K562 (cell line): ENCODE results near the gene SHISA4. TPM values are rescaled to one million over a fixed set of nuclear protein-coding genes. Genes with fewer than 3 reads are reported as not detected.

Experiments
- ASH1L ChIP-seq: fragments of 450-650 bp; IDR thresholded peaks from 2 replicates; pipeline ENCODE4 v1.6.1; 2018; ENCODE audit warnings: borderline replicate concordance, mild to moderate bottlenecking, low read depth; ENCODE audit not compliant: partially characterized antibody
- CHD2 ChIP-seq: IDR thresholded peaks from 2 replicates; pipeline ENCODE4 v1.6.1; 2011; ENCODE audit warnings: low read depth, low read length
- HDAC3 ChIP-seq: fragments of 450-650 bp; IDR thresholded peaks from 2 replicates; pipeline ENCODE4 v1.6.1; 2018; ENCODE audit warnings: borderline replicate concordance, mild to moderate bottlenecking, moderate library complexity; ENCODE audit not compliant: partially characterized antibody
- HSF4 ChIP-seq: fragments of 250-450 bp; sonication (Bioruptor Pico); IDR thresholded peaks from 2 replicates; pipeline ENCODE4 v2.1.2; 2022; ENCODE audit warnings: mild to moderate bottlenecking, moderate library complexity, borderline replicate concordance
- MXI1 ChIP-seq: IDR thresholded peaks from 2 replicates; pipeline ENCODE4 v1.6.1; 2011; ENCODE audit warnings: low read depth, mild to moderate bottlenecking, improper control_type of control experiment, low read length
- NBN ChIP-seq: fragments of 450-650 bp; IDR thresholded peaks from 2 replicates; pipeline ENCODE4 v1.6.1; 2016; ENCODE audit warnings: low read depth, mild to moderate bottlenecking
- NR2C1 ChIP-seq, 2 experiments: fragments of 450-650 bp; IDR thresholded peaks; 2 replicates each; pipeline ENCODE4 v1.6.1; 2017; ENCODE audit warnings: mild to moderate bottlenecking in 2 of 2, antibody characterized with exemption in 1 of 2, inconsistent platforms in 1 of 2, missing compliant biosample characterization in 1 of 2, missing genetic modification characterization in 1 of 2
- RCOR1 ChIP-seq, 2 experiments: IDR thresholded peaks; 2 replicates each; pipeline ENCODE4 v1.6.1; 2012; ENCODE audit warnings: low read depth in 2 of 2, low read length in 2 of 2, borderline replicate concordance in 1 of 2, improper control_type of control experiment in 1 of 2
- SIRT6 ChIP-seq: IDR thresholded peaks from one replicate; pipeline ENCODE4 v1.6.1; 2012; ENCODE audit warnings: low read depth, mild to moderate bottlenecking, control low read depth, inconsistent platforms, low read length, moderate library complexity
- SRSF9 ChIP-seq: fragments of 200-400 bp; formaldehyde crosslinking; IDR thresholded peaks from 2 replicates; pipeline ENCODE4 v1.6.1; 2017; ENCODE audit warnings: low read depth, low read length, borderline replicate concordance
- TAF1 ChIP-seq: IDR thresholded peaks from 2 replicates; pipeline ENCODE4 v1.6.1; 2011; ENCODE audit warnings: mild to moderate bottlenecking, low read length, moderate library complexity; ENCODE audit not compliant: insufficient read depth, control insufficient read depth, severe bottlenecking; ENCODE audit errors: extremely low read depth
- ZNF133 ChIP-seq: fragments of 250-450 bp; sonication (Bioruptor Pico); IDR thresholded peaks from 2 replicates; pipeline ENCODE4 v1.4.0; 2020; ENCODE audit warnings: mild to moderate bottlenecking
- ZNF354B ChIP-seq: fragments of 250-450 bp; sonication (Bioruptor Pico); IDR thresholded peaks from 2 replicates; pipeline ENCODE4 v1.4.0; 2020
- ZNF717 ChIP-seq: fragments of 250-450 bp; sonication (Bioruptor Pico); IDR thresholded peaks from 2 replicates; pipeline ENCODE4 v1.5.0; 2021
- polyA plus RNA-seq, 8 experiments: library from polyadenylated mRNA; depleted of rRNA in 4 of 8; stranded (reverse) in 5 of 8; unstranded in 3 of 8; fragments of >200 nt; fragmentation: Nextera tagmentation in 2 of 8; fragmentation: Illumina TruSeq in 1 of 8; extraction: Ambion mirVana in 2 of 8; extraction: Trizol in 1 of 8; gene quantifications; 2 replicates each; pipeline versions ENCODE4 v1.2.1 to v1.2.3, GENCODE V29; 2011 to 2014; ENCODE audit warnings: inconsistent platforms in 1 of 8, missing spikeins in 1 of 8
- total RNA-seq, 7 experiments: library from RNA; depleted of rRNA in 6 of 7; stranded (reverse); fragments of >200 nt in 6 of 7; fragmentation: Illumina TruSeq in 2 of 7; extraction: Trizol in 2 of 7; gene quantifications; 2 replicates each; pipeline versions ENCODE4 v1.2.1 to v1.2.3, GENCODE V29; 2011 to 2021; ENCODE audit warnings: low replicate concordance in 1 of 7
- TF ChIP-seq, protein P1 (sequence below): fragments of 450-650 bp; formaldehyde crosslinking; IDR thresholded peaks from 2 replicates; pipeline ENCODE4 v1.4.0; 2020; ENCODE audit warnings: mild to moderate bottlenecking, moderate library complexity
- TF ChIP-seq, protein P2 (sequence below): fragments of 250-450 bp; sonication (Bioruptor Pico); IDR thresholded peaks from 2 replicates; pipeline ENCODE4 v1.8.0; 2022; ENCODE audit warnings: inconsistent platforms, mild to moderate bottlenecking, moderate library complexity, borderline replicate concordance
- TF ChIP-seq, protein P3 (sequence below), 2 experiments: fragments of 450-650 bp; formaldehyde crosslinking in 1 of 2; IDR thresholded peaks; 2 replicates each; pipeline versions ENCODE4 v1.4.0 to v1.6.1; 2014 to 2020; ENCODE audit warnings: mild to moderate bottlenecking in 2 of 2, borderline replicate concordance in 1 of 2, low read depth in 1 of 2

Gene SHISA4
- total and polyA plus RNA-seq, 9 of the 15 experiments (the other 6 are each of a cell fraction or from before 2014, with no cell fraction given), result 0.15 to 0.95 (median 0.68) TPM; not detected in 2

DNA sequence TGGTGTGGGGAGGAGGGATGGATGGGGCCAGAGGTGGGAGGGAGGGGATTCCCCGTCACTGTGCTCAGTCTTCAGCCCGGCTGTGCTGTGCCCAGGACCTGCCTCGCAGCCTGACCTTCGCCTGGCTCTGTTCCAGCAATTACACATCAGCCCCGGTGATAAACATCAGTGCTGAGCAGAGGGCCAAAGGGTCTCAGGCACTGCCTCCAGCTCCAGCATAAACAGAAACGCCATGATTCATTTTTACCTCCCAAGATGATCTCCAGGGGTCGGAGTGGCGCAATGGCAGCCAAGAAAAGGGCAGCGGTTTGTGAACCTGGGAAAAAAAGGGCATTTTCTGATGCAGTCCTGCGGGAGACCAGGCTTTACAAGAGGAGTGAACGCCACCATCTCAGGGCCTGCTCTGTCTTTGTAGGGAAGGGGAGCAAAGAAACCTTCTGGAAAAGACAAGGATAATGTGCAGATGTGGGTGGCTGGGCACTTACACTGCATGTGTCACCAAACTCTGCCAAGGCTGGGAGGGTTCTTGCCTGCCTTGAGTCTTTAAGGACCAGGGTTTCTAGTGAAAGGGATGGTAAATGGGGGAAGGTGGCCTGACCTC lies 28.1 kb downstream of the SHISA4 start (continued):
- TF ChIP-seq, protein P1, sequence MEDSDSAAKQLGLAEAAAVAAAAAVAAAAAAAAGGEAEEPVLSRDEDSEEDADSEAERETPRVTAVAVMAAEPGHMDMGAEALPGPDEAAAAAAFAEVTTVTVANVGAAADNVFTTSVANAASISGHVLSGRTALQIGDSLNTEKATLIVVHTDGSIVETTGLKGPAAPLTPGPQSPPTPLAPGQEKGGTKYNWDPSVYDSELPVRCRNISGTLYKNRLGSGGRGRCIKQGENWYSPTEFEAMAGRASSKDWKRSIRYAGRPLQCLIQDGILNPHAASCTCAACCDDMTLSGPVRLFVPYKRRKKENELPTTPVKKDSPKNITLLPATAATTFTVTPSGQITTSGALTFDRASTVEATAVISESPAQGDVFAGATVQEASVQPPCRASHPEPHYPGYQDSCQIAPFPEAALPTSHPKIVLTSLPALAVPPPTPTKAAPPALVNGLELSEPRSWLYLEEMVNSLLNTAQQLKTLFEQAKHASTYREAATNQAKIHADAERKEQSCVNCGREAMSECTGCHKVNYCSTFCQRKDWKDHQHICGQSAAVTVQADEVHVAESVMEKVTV (CRISPR knock-in tag), result no peak
- TF ChIP-seq ZNF133 (CRISPR knock-in tag) (no peak), CHD2 (no peak), HDAC3 (no peak), SRSF9 (no peak), ZNF717 (CRISPR knock-in tag) (no peak), NR2C1 (IDR thresholded peaks at IDR 0.05) (0 out of 2 replicates have a peak, but pooled peaks have one; percentile 13), NR2C1 (tag; IDR thresholded peaks at IDR 0.05) (no peak), ZNF354B (CRISPR knock-in tag) (no peak), MXI1 (no peak), SIRT6 (no peak), NBN (peak; percentile 31; the same call in 1 of the 2 replicates), HSF4 (CRISPR knock-in tag) (no peak), TAF1 (no peak), ASH1L (no peak), RCOR1 (IDR thresholded peaks at IDR 0.05; ENCODE audit: borderline replicate concordance in 1 of 2, low read depth in 2 of 2, low read length in 2 of 2) (peak in 1 of 2 experiments; percentile 81; a peak in 2 of 4 replicates)
- TF ChIP-seq, protein P2, sequence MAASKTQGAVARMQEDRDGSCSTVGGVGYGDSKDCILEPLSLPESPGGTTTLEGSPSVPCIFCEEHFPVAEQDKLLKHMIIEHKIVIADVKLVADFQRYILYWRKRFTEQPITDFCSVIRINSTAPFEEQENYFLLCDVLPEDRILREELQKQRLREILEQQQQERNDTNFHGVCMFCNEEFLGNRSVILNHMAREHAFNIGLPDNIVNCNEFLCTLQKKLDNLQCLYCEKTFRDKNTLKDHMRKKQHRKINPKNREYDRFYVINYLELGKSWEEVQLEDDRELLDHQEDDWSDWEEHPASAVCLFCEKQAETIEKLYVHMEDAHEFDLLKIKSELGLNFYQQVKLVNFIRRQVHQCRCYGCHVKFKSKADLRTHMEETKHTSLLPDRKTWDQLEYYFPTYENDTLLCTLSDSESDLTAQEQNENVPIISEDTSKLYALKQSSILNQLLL (CRISPR knock-in tag), result no peak
- TF ChIP-seq, protein P3, sequence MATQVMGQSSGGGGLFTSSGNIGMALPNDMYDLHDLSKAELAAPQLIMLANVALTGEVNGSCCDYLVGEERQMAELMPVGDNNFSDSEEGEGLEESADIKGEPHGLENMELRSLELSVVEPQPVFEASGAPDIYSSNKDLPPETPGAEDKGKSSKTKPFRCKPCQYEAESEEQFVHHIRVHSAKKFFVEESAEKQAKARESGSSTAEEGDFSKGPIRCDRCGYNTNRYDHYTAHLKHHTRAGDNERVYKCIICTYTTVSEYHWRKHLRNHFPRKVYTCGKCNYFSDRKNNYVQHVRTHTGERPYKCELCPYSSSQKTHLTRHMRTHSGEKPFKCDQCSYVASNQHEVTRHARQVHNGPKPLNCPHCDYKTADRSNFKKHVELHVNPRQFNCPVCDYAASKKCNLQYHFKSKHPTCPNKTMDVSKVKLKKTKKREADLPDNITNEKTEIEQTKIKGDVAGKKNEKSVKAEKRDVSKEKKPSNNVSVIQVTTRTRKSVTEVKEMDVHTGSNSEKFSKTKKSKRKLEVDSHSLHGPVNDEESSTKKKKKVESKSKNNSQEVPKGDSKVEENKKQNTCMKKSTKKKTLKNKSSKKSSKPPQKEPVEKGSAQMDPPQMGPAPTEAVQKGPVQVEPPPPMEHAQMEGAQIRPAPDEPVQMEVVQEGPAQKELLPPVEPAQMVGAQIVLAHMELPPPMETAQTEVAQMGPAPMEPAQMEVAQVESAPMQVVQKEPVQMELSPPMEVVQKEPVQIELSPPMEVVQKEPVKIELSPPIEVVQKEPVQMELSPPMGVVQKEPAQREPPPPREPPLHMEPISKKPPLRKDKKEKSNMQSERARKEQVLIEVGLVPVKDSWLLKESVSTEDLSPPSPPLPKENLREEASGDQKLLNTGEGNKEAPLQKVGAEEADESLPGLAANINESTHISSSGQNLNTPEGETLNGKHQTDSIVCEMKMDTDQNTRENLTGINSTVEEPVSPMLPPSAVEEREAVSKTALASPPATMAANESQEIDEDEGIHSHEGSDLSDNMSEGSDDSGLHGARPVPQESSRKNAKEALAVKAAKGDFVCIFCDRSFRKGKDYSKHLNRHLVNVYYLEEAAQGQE (IDR thresholded peaks at IDR 0.05; ENCODE audit: borderline replicate concordance), result no peak
- TF ChIP-seq, protein P3 (CRISPR knock-in tag; IDR thresholded peaks at IDR 0.05; ENCODE audit: low read depth), result no peak
